Activated CD8-positive, alpha-beta T cell treated with anti-CD3 and anti-CD28 coated beads, Interleukin-2, amount 10 ng/mL, durations not matched to agents 7 days and 5 days (primary cell): ENCODE measurements around the gene RGS6. TPM values are rescaled to one million over a fixed set of nuclear protein-coding genes. Genes with fewer than 3 reads are reported as not detected.
"Not testable (repeated sequence)": the region's sequence is repeated elsewhere in the genome, so short reads cannot be mapped to it uniquely, and the experiment has no call there.

Experiments used
- ATAC-seq: fragments of 150-1000 bp; cut with Tn5 transposase; one replicate; pipeline ENCODE4 v1.10.0; 2021; ENCODE audit warnings: moderate library complexity
- CTCF ChIA-PET: fragments of 350-600 bp; sonication (Branson Sonifier 250); formaldehyde crosslinking; loops from one replicate; lab custom pipeline; 2021; ENCODE audit warnings: antibody characterized with exemption; lab: Charles Lee
- POLR2A ChIA-PET: fragments of 350-600 bp; sonication (Branson Sonifier 250); formaldehyde crosslinking; loops from one replicate; lab custom pipeline; 2021; ENCODE audit warnings: antibody characterized with exemption; lab: Charles Lee
- DNase-seq: peaks from one replicate; pipeline ENCODE4 v3.0.0-alpha.2; 2020
- H3K27ac Mint-ChIP-seq: one replicate; pipeline ENCODE4 v1.8.0; 2021; ENCODE audit warnings: mild to moderate bottlenecking, mixed read lengths
- H3K27me3 Mint-ChIP-seq: one replicate; pipeline ENCODE4 v1.8.0; 2021; ENCODE audit warnings: low read depth, mixed read lengths
- H3K36me3 Mint-ChIP-seq: one replicate; pipeline ENCODE4 v1.8.0; 2021; ENCODE audit warnings: low read depth, mixed read lengths
- H3K4me1 Mint-ChIP-seq: one replicate; pipeline ENCODE4 v1.8.0; 2021; ENCODE audit warnings: low read depth, mixed read lengths
- H3K4me3 Mint-ChIP-seq: one replicate; pipeline ENCODE4 v1.8.0; 2021; ENCODE audit warnings: mild to moderate bottlenecking, mixed read lengths
- H3K9me3 Mint-ChIP-seq: one replicate; pipeline ENCODE4 v1.8.0; 2022; ENCODE audit warnings: mixed read lengths; ENCODE audit not compliant: insufficient read depth
- total RNA-seq, 2 experiments: library from RNA; stranded (reverse); gene quantifications; one replicate each; pipeline ENCODE4 v1.2.3, GENCODE V29; 2021

The RGS6 gene
- total RNA-seq, 2 experiments from 2014 or later: 0.16 to 0.47 TPM

DNA sequence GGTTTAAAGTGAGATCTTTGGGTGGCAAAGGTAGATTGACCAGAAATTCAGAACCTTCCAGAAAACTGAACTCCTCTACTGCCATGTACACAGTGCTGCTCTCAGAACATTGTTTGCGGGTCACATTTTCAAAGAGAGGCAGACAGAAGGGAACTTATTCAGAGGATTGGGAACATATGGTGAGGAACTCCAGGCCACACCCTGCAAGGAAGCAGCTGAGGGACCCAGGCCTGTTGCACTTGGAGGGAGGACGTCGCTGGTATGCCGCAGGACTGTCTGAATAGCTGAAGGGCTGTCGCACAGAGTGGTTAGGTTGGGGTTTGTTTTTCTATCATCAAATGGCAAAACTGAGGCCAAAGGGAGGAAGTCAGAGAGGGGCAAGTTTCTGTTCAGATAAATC is 520.5 kb downstream of the RGS6 start:
- ChIA-PET CTCF (interaction anchor here (0.7 kb wide), 1 partner anchor 61 kb away, joined by 3 read pairs; no protein-coding TSS in a partner anchor), POLR2A (no interaction called here)
- peaks cover 12% of the 10 kb centered on the region for H3K36me3 Mint-ChIP-seq
- peaks cover 73% of the 10 kb centered on the region for H3K4me1 Mint-ChIP-seq
- no peak overlapping the region for H3K4me3 Mint-ChIP-seq
- peak overlapping the region; percentile 91 for H3K27ac Mint-ChIP-seq
- DNase-seq (no peak), ATAC-seq (no peak)
- H3K27me3 Mint-ChIP-seq: peaks cover 10% of the 10 kb centered on the region
- no peaks in the 10 kb centered on the region for H3K9me3 Mint-ChIP-seq

DNA sequence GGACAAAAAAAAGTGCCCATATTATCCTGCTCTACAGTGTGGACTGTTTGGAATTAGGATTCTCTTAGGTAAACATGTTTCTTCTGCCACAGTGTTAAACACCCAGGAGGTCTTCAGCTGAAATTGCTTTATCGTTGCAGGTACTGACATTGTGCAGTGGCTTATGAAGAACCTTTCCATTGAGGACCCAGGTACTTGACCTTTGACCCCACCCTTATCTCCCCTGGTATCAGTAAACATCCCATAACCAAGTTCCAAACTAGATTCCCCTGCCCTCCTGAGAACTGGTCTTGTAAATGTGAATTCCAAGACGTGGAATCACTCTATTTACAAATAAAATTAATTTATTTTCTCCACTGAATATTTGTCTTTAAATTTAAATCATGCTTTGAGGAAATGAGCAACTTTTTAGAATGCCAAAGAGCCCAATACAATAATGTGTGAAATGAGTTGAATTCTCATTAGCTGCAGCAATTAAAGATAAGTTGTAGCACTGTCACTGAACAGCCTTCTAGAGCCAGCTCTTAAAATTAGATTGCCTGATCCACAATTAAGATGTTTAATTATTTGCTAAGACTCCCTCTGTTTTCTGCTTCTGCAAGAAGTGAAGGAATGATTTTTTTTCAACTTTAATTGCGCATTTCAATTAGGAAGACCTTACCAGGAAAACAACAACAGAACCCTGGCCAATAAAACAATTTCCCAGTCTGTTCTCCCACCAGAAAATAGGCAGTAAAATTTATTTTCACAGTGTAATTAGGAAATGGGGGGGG is 522.3 kb downstream of the RGS6 start:
- H3K9me3 Mint-ChIP-seq: no peaks in the 10 kb centered on the region
- peaks cover 59% of the 10 kb centered on the region for H3K4me1 Mint-ChIP-seq
- H3K27ac Mint-ChIP-seq: no peak overlapping the region
- ATAC-seq (no peak), DNase-seq (no peak)
- H3K27me3 Mint-ChIP-seq: peaks cover 18% of the 10 kb centered on the region
- ChIA-PET CTCF (interaction anchor here (0.8 to 3.8 kb wide), 3 partner anchors 11 to 450 kb away, joined by 3 to 18 read pairs (median 3); no protein-coding TSS in a partner anchor), POLR2A (no interaction called here)
- H3K36me3 Mint-ChIP-seq: peaks cover 14% of the 10 kb centered on the region
- no peak overlapping the region for H3K4me3 Mint-ChIP-seq

DNA sequence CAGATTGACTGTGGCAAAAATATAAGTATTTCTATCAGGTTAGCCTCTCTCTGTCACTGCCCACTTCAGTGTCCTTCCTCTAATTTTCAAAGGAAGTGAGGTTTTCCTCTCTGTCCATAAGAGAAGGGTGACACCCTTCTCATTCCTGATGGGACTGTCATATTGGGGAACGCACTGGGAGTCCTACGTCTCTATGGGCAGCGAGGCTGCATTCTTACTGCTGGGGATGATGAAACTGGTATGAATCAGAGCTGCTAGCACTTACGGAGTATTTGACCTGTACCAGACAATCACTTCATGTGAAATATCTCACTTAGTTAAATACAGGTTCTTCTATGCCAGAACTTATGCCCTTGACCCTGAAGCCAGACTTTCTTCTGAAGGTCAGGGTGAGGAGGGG is 525.4 kb downstream of the RGS6 start:
- no peak for ATAC-seq
- Mint-ChIP-seq H3K4me3 (no peak overlapping the region), H3K27me3 (peaks cover 20% of the 10 kb centered on the region), H3K36me3 (peaks cover 13% of the 10 kb centered on the region), H3K27ac (no peak overlapping the region), H3K9me3 (no peaks in the 10 kb centered on the region), H3K4me1 (peaks cover 34% of the 10 kb centered on the region)
- DNase-seq: no peak
- ChIA-PET CTCF (interaction anchor here (0.8 to 2.0 kb wide), 2 partner anchors 15 to 16 kb away, joined by 3 to 6 read pairs; no protein-coding TSS in a partner anchor), POLR2A (no interaction called here)

DNA sequence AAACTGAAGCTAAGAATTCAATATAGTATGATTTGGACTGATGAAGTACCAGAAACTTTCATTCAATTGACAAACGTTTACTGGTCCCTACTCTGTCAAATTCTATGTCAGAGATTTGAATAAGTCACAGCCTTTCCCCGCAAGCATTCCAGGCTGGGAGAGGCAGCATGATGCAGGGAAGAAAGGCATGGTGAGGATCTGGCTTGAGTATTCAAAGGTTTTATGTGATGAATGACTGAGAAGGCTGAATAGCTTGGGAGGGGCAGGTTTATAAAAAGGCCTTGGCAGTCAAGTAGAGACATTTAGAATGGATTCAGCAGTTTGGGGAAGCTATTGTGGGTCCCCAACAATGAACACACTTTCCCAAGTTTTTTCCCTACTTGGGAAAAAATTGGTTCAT is 529.8 kb downstream of the RGS6 start:
- no peak overlapping the region for H3K27ac Mint-ChIP-seq
- no peak for ATAC-seq
- ChIA-PET POLR2A (no interaction called here), CTCF (interaction anchor here (0.6 to 1.7 kb wide), 5 partner anchors 11 to 432 kb away, joined by 3 to 6 read pairs (median 3); partner anchors contain the start of gene DPF3)
- peaks cover 23% of the 10 kb centered on the region for H3K36me3 Mint-ChIP-seq
- H3K4me1 Mint-ChIP-seq: no peaks in the 10 kb centered on the region
- H3K27me3 Mint-ChIP-seq: peaks cover 19% of the 10 kb centered on the region
- H3K4me3 Mint-ChIP-seq: no peak overlapping the region
- DNase-seq: no peak
- H3K9me3 Mint-ChIP-seq: peaks cover 15% of the 10 kb centered on the region

DNA sequence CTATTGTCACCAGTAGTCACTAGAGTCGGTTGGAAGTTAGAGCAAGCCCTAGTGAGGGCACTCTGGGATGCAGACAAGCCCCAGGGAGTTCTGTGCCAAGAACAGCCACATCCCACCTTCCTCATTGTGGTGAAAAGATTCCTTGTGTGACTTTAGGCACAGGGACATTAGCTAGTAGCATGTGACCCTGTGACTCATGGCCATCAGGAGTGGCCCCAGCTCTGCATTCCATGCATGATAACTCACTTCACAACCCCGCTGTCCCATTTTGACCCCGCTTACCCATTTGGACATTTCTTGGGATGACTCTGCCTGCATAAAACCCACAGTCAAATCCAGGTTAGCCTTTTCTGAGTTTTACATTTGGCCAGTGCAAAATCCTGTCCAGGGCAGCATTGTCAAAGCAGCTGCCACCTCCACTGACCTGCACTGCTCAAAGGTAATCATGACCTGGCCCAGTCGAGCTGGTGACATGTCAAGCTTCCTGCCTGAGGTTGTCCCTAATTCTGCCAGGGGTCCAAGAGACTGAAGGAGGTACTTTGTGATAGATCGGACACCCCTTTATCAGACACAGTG is 531.1 kb downstream of the RGS6 start:
- CTCF ChIA-PET: interaction anchor here (2.0 kb wide), 1 partner anchor 10 kb away, joined by 8 read pairs; no protein-coding TSS in a partner anchor

DNA sequence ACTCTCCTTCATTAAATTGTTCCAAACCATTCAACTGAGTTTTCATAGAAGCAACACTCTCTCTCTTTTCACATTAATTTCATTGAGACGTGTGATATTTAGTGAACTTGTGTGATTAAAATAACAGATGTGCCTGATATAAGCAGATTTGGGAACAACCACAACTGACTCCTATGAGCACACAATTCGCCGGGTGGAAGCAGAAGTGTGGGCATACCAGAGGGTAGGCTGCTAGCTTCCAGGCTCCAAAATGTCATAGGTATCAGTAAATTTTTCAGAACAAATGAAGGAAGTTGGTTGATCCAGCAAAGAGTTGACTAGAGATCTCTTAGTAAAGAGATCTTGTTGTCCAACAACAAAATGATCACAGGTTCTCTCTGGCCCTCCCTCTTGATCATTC is 532.0 kb downstream of the RGS6 start:
- H3K36me3 Mint-ChIP-seq: peaks cover 23% of the 10 kb centered on the region
- no peak overlapping the region for H3K4me3 Mint-ChIP-seq
- H3K9me3 Mint-ChIP-seq: peaks cover 15% of the 10 kb centered on the region
- peaks cover 4% of the 10 kb centered on the region for H3K4me1 Mint-ChIP-seq
- DNase-seq (no peak), ATAC-seq (no peak)
- H3K27me3 Mint-ChIP-seq: peaks cover 9% of the 10 kb centered on the region
- ChIA-PET CTCF (interaction anchor here (1.8 to 2.0 kb wide), 2 partner anchors 9 to 50 kb away, joined by 6 to 8 read pairs; no protein-coding TSS in a partner anchor), POLR2A (no interaction called here)
- H3K27ac Mint-ChIP-seq: no peak overlapping the region

More for the DNA sequence above, 531.1 kb downstream of the RGS6 start:
- Mint-ChIP-seq H3K4me1 (peaks cover 4% of the 10 kb centered on the region), H3K36me3 (peaks cover 26% of the 10 kb centered on the region), H3K9me3 (peaks cover 15% of the 10 kb centered on the region), H3K4me3 (no peak overlapping the region), H3K27me3 (peaks cover 15% of the 10 kb centered on the region), H3K27ac (no peak overlapping the region)
- POLR2A ChIA-PET: no interaction called here
- no peak for DNase-seq
- no peak for ATAC-seq

DNA sequence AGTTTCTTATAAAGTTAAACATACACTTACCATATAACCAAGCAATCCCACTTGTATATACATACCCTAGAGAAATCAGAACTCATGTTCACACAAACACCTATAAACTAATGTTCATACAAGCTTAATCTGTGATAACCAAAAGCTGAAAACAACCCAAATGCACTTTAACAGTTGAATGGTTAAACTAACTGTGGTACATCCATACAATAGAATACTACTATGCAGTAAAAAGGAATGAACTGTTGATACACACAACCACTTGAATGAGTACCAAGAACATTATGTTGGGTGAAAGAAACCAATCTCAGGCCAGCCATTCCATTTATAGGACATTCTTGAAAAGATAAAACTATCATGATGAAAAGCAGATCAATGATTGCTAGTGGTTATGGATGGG is 534.1 kb downstream of the RGS6 start:
- Mint-ChIP-seq H3K27ac (no peak overlapping the region), H3K9me3 (peaks cover 15% of the 10 kb centered on the region), H3K4me1 (peaks cover 6% of the 10 kb centered on the region), H3K27me3 (peaks cover 8% of the 10 kb centered on the region), H3K4me3 (no peak overlapping the region), H3K36me3 (peaks cover 22% of the 10 kb centered on the region)
- no peak for DNase-seq
- ChIA-PET CTCF (interaction anchor here (1.1 to 1.8 kb wide), 2 partner anchors 10 to 48 kb away, joined by 3 to 6 read pairs; no protein-coding TSS in a partner anchor), POLR2A (no interaction called here)
- no peak for ATAC-seq

DNA sequence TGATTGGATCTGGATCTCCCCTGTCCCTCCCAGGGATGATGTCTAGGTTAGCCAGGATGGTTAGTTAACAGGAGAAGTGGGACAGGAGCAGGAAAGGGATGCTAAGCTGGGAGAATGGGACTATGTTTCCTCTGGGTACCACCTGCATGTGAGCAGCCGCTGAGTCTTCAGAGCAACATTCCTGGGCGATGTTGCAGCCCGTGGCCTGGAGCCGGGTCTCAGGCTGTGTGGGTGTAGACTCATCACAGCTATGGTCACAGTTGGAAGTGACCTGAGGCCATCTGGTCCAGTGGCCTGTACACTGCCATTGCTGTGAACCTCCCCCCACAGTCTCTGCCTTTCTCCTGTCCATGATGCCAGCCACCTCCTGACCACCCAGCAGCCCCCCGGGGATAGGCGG is 539.1 kb downstream of the RGS6 start:
- Mint-ChIP-seq H3K27me3 (peaks cover 4% of the 10 kb centered on the region), H3K9me3 (peaks cover 7% of the 10 kb centered on the region), H3K27ac (no peak overlapping the region), H3K4me1 (peaks cover 50% of the 10 kb centered on the region), H3K36me3 (peaks cover 19% of the 10 kb centered on the region), H3K4me3 (no peak overlapping the region)
- ATAC-seq (no peak), DNase-seq (no peak)
- POLR2A ChIA-PET: no interaction called here
- CTCF ChIA-PET: no interaction called here

DNA sequence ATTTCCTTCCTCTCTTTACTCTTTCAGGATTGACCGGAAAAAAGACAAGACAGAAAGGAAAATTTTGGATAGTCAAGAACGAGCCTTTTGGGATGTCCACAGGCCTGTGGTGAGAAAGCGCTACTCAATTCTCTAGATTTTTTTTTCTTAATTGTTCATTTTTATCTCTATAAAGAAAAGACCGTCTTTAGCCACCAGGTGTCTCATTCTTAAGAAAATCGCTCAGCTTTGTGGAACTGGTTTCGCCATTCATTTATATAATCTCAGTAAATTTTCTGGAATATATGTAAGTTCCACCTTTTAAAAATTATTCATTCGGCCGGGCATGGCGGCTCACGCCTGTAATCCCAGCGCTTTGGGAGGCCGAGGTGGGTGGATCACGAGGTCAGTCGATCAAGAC is 540.6 kb downstream of the RGS6 start:
- H3K36me3 Mint-ChIP-seq: peaks cover 12% of the 10 kb centered on the region
- peaks cover 2% of the 10 kb centered on the region for H3K27me3 Mint-ChIP-seq
- H3K9me3 Mint-ChIP-seq: no peaks in the 10 kb centered on the region
- H3K4me3 Mint-ChIP-seq: no peak overlapping the region
- CTCF ChIA-PET: interaction anchor here (0.8 to 10.1 kb wide), 11 partner anchors 10 to 433 kb away, joined by 3 to 98 read pairs (median 6); no protein-coding TSS in a partner anchor
- peaks cover 63% of the 10 kb centered on the region for H3K4me1 Mint-ChIP-seq
- POLR2A ChIA-PET: interaction anchor here (0.7 kb wide), 1 partner anchor 31 kb away, joined by 3 read pairs; no protein-coding TSS in a partner anchor
- ATAC-seq (no peak), DNase-seq (no peak)
- H3K27ac Mint-ChIP-seq: no peak overlapping the region

DNA sequence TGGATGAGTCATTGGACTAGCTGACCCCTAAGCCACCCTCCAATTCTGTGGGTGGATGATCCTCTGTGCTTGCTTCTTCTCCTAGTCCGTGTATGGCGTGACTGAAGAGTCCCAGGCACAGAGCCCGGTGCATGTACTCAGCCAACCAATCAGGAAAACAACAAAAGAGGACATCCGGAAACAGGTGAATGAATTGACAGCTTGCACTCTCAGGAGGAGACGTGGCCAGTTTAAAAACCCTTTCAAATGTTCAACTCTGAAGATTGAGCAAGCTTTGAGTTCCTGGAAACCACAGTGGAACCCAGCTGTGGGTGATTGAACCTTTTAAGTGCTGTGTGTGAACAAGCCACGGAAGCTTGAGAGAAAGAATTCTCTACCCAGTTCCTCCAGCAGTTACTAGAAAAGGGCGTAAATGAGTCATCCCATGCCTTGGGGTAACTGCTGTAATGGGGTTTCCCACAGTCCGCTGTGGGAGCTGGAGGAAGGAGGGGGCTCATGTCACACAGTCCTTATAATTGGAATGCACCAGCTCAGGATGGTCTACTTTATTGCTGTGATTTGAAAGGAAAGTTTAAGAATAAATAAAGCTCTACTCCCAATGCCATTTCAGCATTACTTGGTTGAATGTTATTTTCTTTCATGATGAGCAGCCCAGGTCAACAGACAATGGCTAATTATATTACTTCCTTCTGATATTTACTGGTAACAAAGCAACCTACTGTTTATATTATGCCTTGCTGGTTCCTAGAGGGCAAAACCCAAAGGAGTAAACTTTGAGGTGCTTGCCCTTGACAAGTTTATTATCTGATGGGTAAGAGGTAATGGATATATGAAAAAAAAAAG is 544.6 kb downstream of the RGS6 start:
- ChIA-PET POLR2A (interaction anchor here (0.6 to 4.1 kb wide), 3 partner anchors 26 to 990 kb away, joined by 3 to 34 read pairs (median 4); no protein-coding TSS in a partner anchor), CTCF (interaction anchor here (0.9 to 10.1 kb wide), 10 partner anchors 11 to 472 kb away, joined by 3 to 98 read pairs (median 4); partner anchors contain the start of gene DPF3)
- peak overlapping the region; percentile 92 for H3K27ac Mint-ChIP-seq
- no peaks in the 10 kb centered on the region for H3K27me3 Mint-ChIP-seq
- peak; percentile 95 for DNase-seq
- no peaks in the 10 kb centered on the region for H3K9me3 Mint-ChIP-seq
- peak overlapping the region; percentile 56 for H3K4me3 Mint-ChIP-seq
- peak; percentile 91 for ATAC-seq
- H3K36me3 Mint-ChIP-seq: peaks cover 14% of the 10 kb centered on the region
- H3K4me1 Mint-ChIP-seq: peaks cover 93% of the 10 kb centered on the region

DNA sequence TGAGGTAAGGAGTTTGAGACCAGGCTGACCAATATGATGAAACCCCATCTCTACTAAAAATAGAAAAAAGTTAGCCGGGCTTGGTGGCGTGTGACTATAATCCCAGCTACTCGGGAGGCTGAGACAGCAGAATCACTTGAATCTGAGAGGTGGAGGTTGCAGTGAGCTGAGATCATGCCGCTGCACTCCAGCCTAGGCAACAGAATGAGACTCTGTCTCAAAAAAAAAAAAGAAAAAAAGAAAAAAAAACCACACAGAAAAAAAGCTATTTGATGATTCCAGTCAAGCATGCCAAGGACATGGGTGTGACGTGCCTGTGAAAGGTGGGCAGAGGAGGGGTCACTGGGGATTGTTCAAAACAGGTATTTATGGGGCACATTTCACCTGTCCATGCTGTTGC is 545.3 kb downstream of the RGS6 start:
- H3K27ac Mint-ChIP-seq: peak overlapping the region; percentile 92
- not testable (repeated sequence) for H3K9me3 Mint-ChIP-seq, ATAC-seq, H3K27me3 Mint-ChIP-seq
- DNase-seq: peak; percentile 33
- peak overlapping the region; percentile 56 for H3K4me3 Mint-ChIP-seq
- POLR2A ChIA-PET: interaction anchor here (0.6 to 4.1 kb wide), 3 partner anchors 26 to 990 kb away, joined by 3 to 34 read pairs (median 4); no protein-coding TSS in a partner anchor
- peaks cover 21% of the 10 kb centered on the region for H3K36me3 Mint-ChIP-seq
- CTCF ChIA-PET: interaction anchor here (0.9 to 10.1 kb wide), 8 partner anchors 12 to 471 kb away, joined by 3 to 98 read pairs (median 4); partner anchors contain the start of gene DPF3
- H3K4me1 Mint-ChIP-seq: peaks cover 93% of the 10 kb centered on the region
